Measurements from ENCODE around the gene EPN1.

The EPN1 gene

GRCh38 chr19:55660991-55661390 is 14.0 kb upstream of the EPN1 start:
- H3K4me3 ChIP-seq (ENCODE audit: low read depth, low read length), result no peak overlapping the region
- DNase-seq (ENCODE audit: low read depth), result no peak
- TF ChIP-seq CTCF (IDR thresholded peaks at IDR 0.05; ENCODE audit: low read depth, low read length, missing control alignments), result no peak

DNA sequence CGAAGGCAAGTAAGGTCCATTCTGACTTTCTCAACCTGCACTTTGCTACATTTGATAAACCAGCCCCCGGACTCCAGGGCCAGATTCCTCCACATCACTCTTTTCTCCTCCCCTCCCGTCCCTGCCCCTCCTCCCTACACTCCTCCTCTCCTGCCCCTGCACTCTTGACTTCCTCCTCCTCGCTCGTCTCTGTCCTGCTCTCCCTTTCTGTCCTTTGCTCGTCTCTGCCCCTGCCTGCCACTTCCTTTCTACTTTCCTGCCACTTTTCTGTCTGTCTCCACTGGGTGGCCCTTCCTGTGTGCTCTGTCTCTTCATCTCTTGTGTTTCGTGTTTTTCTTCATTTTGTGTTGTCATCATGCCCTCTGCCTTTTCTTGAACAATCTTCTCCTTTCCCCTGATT is 13.2 kb upstream of the EPN1 start:
- no peak for TF ChIP-seq CTCF (IDR thresholded peaks at IDR 0.05; ENCODE audit: low read depth, low read length, missing control alignments)
- no peak for DNase-seq (ENCODE audit: low read depth)
- no peak overlapping the region for H3K4me3 ChIP-seq (ENCODE audit: low read depth, low read length)

- H3K4me3 ChIP-seq (ENCODE audit: low read depth, low read length), result no peak overlapping the region
- DNase-seq (ENCODE audit: low read depth), result no peak
- TF ChIP-seq CTCF (IDR thresholded peaks at IDR 0.05; ENCODE audit: low read depth, low read length, missing control alignments), result no peak
Measured at GRCh38 chr19:55663846-55664536, 11.0 kb upstream of the EPN1 start.

DNA sequence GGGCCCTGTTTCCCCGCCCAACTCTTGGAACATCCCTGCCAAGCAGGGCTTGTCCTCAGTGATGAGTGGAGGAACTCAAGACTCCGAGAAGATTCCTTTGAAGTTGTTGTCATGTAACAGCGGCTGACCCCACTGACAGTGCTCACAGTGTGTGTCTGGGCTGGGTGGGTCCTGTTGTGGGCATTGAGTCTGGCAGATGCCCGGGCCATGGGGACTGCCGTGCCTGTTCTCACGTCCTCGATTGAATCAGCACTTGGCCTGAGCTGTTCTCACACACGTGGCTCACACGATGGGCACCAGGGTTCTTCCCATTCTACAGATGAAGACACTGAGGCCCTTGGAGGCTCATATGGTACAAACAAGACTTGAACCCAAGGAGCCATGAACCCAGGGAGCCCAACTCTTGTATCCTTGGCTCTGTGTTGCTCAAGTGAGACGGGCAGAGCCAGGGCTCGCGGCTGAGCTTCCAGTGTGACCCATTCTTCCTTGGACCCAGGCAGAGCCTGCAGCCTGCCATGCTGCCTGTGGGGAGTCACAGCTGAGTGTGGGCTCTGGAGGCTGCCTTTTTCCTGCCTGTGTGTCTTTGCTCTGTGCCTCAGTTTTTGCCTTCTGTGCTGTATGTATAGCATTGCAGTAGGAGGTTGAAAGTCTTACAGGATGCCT is 8.6 kb upstream of the EPN1 start:
- H3K4me3 ChIP-seq (ENCODE audit: low read depth, low read length), result no peak overlapping the region
- DNase-seq (ENCODE audit: low read depth), result no peak
- no peak for TF ChIP-seq CTCF (IDR thresholded peaks at IDR 0.05; ENCODE audit: low read depth, low read length, missing control alignments)

- TF ChIP-seq CTCF (IDR thresholded peaks at IDR 0.05; ENCODE audit: low read depth, low read length, missing control alignments), result no peak
- H3K4me3 ChIP-seq (ENCODE audit: low read depth, low read length), result no peak overlapping the region
- no peak for DNase-seq (ENCODE audit: low read depth)
Measured at GRCh38 chr19:55667006-55667381, 8.0 kb upstream of the EPN1 start.

GRCh38 chr19:55667511-55667910 is 7.5 kb upstream of the EPN1 start:
- H3K4me3 ChIP-seq (ENCODE audit: low read depth, low read length), result no peak overlapping the region
- DNase-seq (ENCODE audit: low read depth), result no peak
- TF ChIP-seq CTCF (IDR thresholded peaks at IDR 0.05; ENCODE audit: low read depth, low read length, missing control alignments), result no peak

DNA sequence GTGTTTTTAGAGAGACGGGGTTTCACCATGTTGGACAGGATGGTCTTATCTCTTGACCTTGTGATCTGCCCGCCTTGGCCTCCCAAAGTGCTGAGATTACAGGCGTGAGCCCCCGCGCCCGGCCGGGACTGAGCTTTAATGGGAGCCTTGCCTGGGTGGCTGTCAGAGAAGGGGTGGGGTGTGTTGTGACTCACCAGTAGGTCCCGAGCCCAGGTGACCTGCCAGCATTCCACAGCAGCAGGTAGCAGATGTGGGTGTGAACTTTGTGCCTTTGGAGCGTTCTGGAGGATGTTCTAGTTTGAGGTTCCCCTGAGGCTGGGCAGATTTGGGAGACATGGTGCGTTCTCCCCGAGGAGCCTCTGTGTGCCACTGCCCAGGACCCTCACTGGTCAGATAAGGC is 7.1 kb upstream of the EPN1 start:
- TF ChIP-seq CTCF (IDR thresholded peaks at IDR 0.05; ENCODE audit: low read depth, low read length, missing control alignments), result no peak
- H3K4me3 ChIP-seq (ENCODE audit: low read depth, low read length), result no peak overlapping the region
- DNase-seq (ENCODE audit: low read depth), result no peak

All from GM12864 (cell line).